ENCODE data around the gene ENPP7.

DNA sequence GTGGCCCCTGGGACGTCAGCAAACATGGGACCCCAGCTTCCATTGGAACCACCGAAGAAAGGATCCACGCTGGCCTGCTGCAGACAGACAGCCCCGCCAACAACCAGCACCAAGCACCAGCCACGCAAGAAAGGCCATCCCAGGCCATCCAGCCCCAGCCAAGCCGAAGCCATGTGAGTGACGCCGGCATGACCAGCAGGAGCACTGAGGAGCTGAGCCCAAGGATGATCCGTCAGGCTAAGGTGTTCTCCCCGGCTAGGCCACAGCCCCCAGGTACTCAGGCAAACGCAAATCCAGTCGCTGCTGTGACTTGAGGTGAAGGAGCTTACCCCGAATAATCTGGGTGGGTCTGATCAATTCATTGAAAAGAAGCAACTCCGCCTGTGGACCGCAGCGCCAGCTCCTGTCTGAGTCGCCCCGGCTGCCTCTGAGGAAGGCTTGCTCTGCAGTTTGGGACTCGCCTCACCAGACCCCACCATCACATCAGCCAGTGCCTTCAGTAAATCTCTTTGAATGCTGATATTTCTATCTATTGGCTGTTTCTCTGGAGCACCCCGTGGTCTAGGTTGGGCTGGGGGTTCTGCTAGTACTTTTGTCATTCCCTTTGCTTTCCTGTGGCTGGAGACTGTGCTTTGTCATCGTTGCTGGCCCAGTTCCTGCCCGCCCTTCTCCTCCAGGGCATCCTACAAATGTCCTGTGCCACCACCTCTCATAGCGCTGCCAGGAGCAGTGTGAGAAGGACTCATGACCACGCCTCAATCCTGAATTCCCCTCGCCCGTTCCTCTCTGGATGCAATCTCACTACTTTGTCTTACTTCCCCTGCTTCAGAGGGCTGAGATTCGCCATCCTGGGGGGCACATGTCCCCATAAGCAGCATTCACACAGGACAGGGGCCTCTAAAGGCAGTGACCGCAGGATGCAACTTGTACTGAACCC lies 39.1 kb downstream of the ENPP7 start:
- TF ChIP-seq, protein P1, sequence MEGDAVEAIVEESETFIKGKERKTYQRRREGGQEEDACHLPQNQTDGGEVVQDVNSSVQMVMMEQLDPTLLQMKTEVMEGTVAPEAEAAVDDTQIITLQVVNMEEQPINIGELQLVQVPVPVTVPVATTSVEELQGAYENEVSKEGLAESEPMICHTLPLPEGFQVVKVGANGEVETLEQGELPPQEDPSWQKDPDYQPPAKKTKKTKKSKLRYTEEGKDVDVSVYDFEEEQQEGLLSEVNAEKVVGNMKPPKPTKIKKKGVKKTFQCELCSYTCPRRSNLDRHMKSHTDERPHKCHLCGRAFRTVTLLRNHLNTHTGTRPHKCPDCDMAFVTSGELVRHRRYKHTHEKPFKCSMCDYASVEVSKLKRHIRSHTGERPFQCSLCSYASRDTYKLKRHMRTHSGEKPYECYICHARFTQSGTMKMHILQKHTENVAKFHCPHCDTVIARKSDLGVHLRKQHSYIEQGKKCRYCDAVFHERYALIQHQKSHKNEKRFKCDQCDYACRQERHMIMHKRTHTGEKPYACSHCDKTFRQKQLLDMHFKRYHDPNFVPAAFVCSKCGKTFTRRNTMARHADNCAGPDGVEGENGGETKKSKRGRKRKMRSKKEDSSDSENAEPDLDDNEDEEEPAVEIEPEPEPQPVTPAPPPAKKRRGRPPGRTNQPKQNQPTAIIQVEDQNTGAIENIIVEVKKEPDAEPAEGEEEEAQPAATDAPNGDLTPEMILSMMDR (IDR thresholded peaks at IDR 0.05): no peak
- no peak for TF ChIP-seq POLR2A (IDR thresholded peaks at IDR 0.05)
